NCI-H446 (cell line): ENCODE results near the gene FHIT.

Experiments
- DNase-seq, 2 experiments: peaks; one replicate each; lab custom pipeline; 2025; lab: John Stamatoyannopoulos, UW

Gene FHIT

GRCh38 chr3:59796456-59796855, 1454.8 kb downstream of the FHIT start:
- DNase-seq = no peak

GRCh38 chr3:59795756-59796155, 1455.5 kb downstream of the FHIT start:
- no peak for DNase-seq

DNA sequence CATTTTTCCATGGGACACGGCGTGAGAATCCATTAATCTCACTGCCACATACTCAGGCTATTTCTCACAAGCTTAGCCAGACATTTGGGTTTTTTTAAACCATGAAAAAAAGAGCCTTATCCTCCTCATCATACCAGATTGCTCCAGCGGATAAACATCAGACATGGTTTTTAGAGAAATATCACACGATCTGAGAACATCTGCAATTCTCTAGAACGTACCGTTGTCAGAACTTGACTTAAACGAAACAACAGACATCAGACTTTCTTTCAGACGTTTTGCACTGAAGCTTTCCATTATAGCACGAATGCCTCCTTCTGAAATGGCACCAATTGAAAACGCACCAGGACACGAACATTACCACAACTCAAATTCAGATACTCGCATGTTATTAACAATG, 1457.3 kb downstream of the FHIT start:
- no peak for DNase-seq

- no peak for DNase-seq
Observed at GRCh38 chr3:59791774-59792308, 1459.4 kb downstream of the FHIT start.

DNA sequence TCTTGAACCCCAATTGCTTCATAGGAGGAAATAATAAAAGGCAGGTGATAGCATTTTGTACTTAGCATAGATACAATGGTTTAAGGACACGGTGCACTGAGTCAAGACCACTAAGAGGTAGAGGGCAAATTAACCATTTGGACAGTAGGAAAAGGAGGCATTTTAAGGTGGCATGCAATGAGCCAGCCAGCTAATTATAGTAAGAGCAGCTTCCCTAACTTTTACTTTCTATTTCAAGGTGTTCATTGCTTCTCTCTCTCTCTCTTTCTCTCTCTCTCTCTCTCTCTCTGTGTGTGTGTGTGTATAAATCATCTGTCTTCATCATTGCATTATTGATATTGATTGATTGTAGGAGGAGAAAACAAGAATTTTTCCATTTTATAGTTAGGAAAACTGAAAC, 1461.0 kb downstream of the FHIT start:
- DNase-seq = no peak

- DNase-seq = no peak
Observed at GRCh38 chr3:59788801-59789200, 1462.5 kb downstream of the FHIT start.

- DNase-seq = no peak
Observed at GRCh38 chr3:59788133-59788532, 1463.1 kb downstream of the FHIT start.

- no peak for DNase-seq
Observed at GRCh38 chr3:59786374-59786773, 1464.9 kb downstream of the FHIT start.

DNA sequence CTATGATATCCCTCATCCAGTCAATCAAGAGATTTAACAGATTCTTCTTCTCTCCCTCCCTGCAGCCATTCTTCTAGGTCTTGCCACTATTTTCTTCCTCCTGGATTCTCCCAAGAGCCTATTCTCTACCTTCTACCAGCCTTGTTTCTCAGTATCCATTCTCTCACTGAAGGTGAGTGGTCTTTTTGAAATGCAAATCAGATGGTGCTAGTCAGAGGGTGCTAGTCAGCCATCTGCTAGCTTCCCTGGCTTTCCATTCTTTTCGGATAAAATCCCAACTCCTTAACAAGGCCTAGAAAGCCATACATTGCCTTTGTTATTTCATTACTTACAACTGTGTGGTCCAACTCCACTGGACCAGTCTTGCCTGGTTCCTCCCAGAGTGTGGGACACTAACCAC, 1467.1 kb downstream of the FHIT start:
- no peak for DNase-seq

DNA sequence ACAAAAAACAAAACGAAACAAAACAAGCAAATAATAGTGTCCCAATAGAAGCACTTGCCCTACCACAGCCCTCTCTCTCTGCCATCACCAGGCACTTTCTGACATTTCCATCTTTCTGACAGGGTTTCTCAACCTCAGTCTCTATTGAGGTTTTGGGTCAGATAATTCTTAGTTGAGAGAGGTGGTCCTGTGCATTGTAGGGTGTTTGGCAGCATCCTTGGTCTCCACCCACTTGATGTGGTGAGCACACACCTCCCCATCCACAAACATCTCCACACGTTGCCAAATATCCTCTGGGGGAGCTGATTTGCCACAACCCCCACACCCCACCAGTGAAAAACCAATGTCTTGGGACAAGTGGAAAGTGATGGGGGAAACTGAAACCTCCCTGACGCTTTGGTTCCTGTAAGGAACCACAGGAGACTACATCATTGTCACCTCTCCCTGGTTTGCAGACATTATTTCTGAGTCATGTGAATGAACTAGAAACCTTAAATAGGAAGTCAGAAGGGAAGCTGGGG, 1467.7 kb downstream of the FHIT start:
- DNase-seq = no peak

- no peak for DNase-seq
Observed at GRCh38 chr3:59782664-59783063, 1468.6 kb downstream of the FHIT start.

DNA sequence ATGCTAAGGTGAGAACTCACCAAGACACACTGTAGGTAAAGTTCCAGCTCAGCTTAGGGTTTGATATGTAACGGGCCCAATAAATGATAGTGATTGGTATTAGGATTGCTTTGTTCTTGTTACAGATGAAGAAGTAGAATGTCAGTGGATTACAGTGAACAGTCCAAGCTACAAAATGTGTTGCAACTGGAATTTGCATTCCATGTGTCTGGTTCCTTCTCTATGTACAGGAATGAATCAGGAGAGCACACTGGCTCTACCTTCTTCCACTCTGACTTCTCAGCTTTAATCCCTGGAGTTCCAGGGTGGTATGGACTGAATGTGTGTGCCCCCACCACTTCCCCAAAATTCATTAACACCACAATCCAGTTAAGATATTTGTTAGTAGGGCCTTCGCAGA, 1471.0 kb downstream of the FHIT start:
- no peak for DNase-seq

DNA sequence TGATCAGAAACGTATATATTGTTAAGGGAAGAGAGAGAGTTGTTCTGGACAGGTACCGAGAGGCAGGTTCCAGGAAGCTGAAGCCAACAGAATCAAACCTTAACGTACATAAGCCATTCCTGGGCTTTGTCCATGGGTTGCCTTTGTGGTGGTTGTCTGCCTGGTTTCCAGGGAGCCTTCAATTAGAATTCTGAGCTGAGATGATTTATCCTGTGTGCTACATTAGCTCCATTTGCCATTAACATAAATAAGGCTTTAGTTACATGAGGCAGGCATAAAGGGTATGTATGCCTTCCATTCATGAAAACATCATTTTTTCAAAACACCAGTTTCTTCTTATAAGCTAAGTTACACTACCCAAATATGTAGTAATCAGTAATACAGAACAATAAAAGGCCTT, 1472.0 kb downstream of the FHIT start:
- DNase-seq = no peak

GRCh38 chr3:59777667-59778077, 1473.6 kb downstream of the FHIT start:
- DNase-seq = no peak

- DNase-seq = no peak
Observed at GRCh38 chr3:59777066-59777465, 1474.2 kb downstream of the FHIT start.

- DNase-seq = peak; percentile 56 to 84
Observed at GRCh38 chr3:59775761-59776325, 1475.4 kb downstream of the FHIT start.

GRCh38 chr3:59775106-59775505, 1476.1 kb downstream of the FHIT start:
- no peak for DNase-seq

GRCh38 chr3:59774634-59775033, 1476.6 kb downstream of the FHIT start:
- DNase-seq = no peak

DNA sequence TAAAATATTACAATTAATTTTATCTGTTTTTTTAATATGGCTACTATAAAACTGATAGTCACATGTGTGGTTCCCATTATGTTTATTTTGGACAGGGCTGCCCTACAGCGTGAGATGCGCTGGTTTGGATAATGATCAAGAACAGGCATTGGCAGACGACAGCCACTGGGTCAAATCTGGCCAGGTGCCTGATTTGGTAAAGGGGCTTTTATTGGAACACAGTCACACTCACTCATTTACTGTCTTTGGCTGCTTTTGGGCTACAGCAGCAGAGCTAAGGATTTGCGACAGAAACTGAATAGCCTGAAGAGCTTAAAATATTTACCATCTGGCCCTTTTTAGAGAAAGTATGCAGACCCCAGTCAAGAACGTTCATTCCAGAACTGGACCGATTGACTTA, 1477.3 kb downstream of the FHIT start:
- DNase-seq = peak; percentile 56 to 86

DNA sequence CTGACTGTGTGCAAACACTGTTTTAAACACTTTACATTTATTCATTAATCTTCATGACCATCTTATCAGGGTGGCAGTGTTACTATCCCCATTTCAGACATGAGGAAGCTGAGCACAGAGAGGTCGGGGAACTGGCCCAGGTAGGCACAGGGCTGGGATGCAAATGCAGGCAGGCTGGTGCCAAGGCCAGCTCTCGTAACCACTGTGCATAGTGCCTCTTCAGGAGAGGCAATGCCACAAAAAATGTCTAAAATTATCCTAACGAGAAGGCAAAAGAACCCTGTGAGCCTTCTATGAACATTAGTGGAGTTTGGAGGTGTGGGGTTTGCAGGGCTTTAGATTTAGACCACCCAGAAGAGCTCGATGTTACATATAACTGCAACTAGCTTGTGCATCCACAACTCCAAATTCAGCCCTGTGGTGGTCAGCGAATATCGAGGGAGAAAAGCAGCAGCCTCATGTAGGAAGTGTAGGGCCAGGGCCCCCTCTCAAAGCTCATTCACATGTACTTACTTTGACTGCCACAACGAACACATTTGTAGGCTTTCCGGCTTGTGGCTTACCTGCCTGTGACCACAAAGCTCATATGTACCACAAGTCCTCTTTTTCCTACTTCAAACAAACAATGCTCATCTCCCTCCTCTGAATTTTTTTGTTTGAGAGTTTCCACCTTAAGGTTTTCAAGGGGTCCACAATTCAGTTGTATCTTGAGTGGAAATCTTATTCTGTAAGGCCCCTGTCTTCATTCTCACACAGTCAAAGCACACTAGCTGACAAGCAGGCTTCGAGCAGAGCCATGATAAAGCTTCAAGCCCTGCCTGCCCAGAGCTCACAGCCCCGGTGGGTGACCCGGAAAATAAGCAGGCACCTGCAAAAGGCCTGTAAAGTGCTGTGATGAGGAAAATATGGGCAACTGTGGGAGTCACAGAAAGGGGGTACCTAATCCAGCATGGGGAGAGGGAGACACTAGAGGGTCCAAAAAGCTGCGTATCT, 1478.5 kb downstream of the FHIT start:
- DNase-seq = no peak

DNA sequence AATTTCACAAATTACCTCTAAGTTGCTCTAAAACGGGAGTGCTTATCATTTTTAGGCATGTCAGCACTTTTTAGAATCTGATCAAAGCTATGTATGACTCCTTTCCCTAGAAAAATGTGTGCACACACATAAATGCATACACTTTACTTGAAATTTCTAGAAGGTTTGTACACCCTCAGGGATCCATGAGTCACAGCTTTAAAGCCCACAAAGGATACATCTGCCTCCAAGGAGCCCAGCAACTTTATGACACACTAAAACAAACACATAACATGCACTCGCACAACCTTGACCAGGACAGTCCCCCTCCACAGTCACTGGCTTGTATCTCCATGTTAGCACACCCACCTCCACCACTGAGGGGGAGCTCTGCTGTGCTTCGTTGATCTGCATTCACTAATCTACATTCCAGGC, 1479.5 kb downstream of the FHIT start:
- no peak for DNase-seq

GRCh38 chr3:59769127-59769750, 1482.0 kb downstream of the FHIT start:
- peak in 1 of 2 experiments; percentile 15 for DNase-seq
